ENCODE data around the gene CTNNA3.

- TF ChIP-seq, protein P1, sequence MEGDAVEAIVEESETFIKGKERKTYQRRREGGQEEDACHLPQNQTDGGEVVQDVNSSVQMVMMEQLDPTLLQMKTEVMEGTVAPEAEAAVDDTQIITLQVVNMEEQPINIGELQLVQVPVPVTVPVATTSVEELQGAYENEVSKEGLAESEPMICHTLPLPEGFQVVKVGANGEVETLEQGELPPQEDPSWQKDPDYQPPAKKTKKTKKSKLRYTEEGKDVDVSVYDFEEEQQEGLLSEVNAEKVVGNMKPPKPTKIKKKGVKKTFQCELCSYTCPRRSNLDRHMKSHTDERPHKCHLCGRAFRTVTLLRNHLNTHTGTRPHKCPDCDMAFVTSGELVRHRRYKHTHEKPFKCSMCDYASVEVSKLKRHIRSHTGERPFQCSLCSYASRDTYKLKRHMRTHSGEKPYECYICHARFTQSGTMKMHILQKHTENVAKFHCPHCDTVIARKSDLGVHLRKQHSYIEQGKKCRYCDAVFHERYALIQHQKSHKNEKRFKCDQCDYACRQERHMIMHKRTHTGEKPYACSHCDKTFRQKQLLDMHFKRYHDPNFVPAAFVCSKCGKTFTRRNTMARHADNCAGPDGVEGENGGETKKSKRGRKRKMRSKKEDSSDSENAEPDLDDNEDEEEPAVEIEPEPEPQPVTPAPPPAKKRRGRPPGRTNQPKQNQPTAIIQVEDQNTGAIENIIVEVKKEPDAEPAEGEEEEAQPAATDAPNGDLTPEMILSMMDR (IDR thresholded peaks at IDR 0.05 in 4 of 5, conservative IDR thresholded peaks at IDR 0.05 in 1 of 5): no peak
- no peak for TF ChIP-seq POLR2A (IDR thresholded peaks at IDR 0.05)
These were observed 1305.1 kb downstream of the CTNNA3 start for GRCh38 chr10:66390926-66391325.
